ENCODE results near the gene CACNG4. TPM values are rescaled to one million over a fixed set of nuclear protein-coding genes. Genes with fewer than 3 reads are reported as not detected.

The CACNG4 gene
- polyA plus RNA-seq, 1 donor from 2014 or later: 32.9 TPM

DNA sequence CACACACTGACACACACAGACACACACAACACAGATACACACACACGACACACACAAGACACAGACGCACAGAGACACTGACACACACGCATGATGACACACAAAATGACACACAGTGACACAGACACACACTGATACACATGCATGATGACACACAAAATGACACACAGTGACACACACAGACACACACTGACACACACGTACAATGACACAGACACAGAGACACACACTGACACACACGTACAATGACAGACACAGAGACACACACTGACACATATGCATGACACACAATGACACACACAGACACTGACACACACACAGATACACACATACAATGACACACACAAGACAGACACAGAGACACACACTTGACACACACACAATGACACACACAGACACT, 90.1 kb downstream of the CACNG4 start:
- no peaks in the 10 kb centered on the region for H3K79me2 ChIP-seq (replicated peaks; ENCODE audit: insufficient read depth, low read length)
- H3K4me3 ChIP-seq (ENCODE audit: low read length): no peak overlapping the region
- H3F3A ChIP-seq (ENCODE audit: insufficient read depth, low read length, poor library complexity, severe bottlenecking): no peaks in the 10 kb centered on the region
- H3K27ac ChIP-seq (ENCODE audit: low read length): no peak overlapping the region
- H3K4me2 ChIP-seq (ENCODE audit: low read length): no peak overlapping the region
- H3K9me2 ChIP-seq (ENCODE audit: insufficient read depth, low read length): no peaks in the 10 kb centered on the region
- H3K36me3 ChIP-seq (ENCODE audit: insufficient read depth, low read length): no peaks in the 10 kb centered on the region
- no peaks in the 10 kb centered on the region for H4K20me1 ChIP-seq (ENCODE audit: insufficient read depth)
- no peaks in the 10 kb centered on the region for H3K9me3 ChIP-seq (ENCODE audit: low read length)
- no peak overlapping the region for H3K9ac ChIP-seq (ENCODE audit: low read length)
- no peaks in the 10 kb centered on the region for H3K27me3 ChIP-seq (ENCODE audit: insufficient read depth, low read depth, low read length)
- TF ChIP-seq RAD21 (conservative IDR thresholded peaks at IDR 0.05) (no peak), POLR2AphosphoS5 (IDR thresholded peaks at IDR 0.05) (no peak), EP300 (conservative IDR thresholded peaks at IDR 0.05; ENCODE audit: poor library complexity, severe bottlenecking) (no peak), EZH2 (IDR thresholded peaks at IDR 0.05; ENCODE audit: borderline replicate concordance, insufficient read depth, low read length, poor library complexity, severe bottlenecking) (no peak), TAF1 (IDR thresholded peaks at IDR 0.05; ENCODE audit: low read depth) (no peak), MXI1 (conservative IDR thresholded peaks at IDR 0.05; ENCODE audit: poor library complexity, severe bottlenecking) (no peak), SMC3 (conservative IDR thresholded peaks at IDR 0.05; ENCODE audit: poor library complexity) (no peak)
- TF ChIP-seq, protein P1, sequence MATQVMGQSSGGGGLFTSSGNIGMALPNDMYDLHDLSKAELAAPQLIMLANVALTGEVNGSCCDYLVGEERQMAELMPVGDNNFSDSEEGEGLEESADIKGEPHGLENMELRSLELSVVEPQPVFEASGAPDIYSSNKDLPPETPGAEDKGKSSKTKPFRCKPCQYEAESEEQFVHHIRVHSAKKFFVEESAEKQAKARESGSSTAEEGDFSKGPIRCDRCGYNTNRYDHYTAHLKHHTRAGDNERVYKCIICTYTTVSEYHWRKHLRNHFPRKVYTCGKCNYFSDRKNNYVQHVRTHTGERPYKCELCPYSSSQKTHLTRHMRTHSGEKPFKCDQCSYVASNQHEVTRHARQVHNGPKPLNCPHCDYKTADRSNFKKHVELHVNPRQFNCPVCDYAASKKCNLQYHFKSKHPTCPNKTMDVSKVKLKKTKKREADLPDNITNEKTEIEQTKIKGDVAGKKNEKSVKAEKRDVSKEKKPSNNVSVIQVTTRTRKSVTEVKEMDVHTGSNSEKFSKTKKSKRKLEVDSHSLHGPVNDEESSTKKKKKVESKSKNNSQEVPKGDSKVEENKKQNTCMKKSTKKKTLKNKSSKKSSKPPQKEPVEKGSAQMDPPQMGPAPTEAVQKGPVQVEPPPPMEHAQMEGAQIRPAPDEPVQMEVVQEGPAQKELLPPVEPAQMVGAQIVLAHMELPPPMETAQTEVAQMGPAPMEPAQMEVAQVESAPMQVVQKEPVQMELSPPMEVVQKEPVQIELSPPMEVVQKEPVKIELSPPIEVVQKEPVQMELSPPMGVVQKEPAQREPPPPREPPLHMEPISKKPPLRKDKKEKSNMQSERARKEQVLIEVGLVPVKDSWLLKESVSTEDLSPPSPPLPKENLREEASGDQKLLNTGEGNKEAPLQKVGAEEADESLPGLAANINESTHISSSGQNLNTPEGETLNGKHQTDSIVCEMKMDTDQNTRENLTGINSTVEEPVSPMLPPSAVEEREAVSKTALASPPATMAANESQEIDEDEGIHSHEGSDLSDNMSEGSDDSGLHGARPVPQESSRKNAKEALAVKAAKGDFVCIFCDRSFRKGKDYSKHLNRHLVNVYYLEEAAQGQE (IDR thresholded peaks at IDR 0.05; ENCODE audit: borderline replicate concordance): no peak
- TF ChIP-seq, protein P2, sequence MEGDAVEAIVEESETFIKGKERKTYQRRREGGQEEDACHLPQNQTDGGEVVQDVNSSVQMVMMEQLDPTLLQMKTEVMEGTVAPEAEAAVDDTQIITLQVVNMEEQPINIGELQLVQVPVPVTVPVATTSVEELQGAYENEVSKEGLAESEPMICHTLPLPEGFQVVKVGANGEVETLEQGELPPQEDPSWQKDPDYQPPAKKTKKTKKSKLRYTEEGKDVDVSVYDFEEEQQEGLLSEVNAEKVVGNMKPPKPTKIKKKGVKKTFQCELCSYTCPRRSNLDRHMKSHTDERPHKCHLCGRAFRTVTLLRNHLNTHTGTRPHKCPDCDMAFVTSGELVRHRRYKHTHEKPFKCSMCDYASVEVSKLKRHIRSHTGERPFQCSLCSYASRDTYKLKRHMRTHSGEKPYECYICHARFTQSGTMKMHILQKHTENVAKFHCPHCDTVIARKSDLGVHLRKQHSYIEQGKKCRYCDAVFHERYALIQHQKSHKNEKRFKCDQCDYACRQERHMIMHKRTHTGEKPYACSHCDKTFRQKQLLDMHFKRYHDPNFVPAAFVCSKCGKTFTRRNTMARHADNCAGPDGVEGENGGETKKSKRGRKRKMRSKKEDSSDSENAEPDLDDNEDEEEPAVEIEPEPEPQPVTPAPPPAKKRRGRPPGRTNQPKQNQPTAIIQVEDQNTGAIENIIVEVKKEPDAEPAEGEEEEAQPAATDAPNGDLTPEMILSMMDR (IDR thresholded peaks at IDR 0.05; ENCODE audit: poor library complexity, severe bottlenecking): no peak
- no peak overlapping the region for H2AFZ ChIP-seq (ENCODE audit: low read depth, low read length)

DNA sequence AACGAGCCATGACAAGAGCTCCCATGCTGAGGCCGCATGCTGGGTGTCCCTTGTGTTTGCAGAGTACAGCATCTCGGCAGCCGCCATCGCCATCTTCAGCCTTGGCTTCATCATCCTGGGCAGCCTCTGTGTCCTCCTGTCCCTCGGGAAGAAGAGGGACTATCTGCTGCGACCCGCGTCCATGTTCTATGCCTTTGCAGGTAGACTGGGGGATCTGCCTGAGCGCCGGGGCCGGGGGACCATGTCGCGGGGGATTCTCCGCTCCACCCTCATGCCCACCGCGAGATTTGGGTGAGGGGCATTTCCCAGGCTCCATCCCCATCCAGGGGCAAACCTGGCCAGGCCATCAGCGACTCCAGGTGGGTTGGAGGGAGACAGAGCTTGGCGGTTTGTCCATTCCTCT, 90.5 kb downstream of the CACNG4 start:
- Histone ChIP-seq H3K9me3 (ENCODE audit: low read length) (no peaks in the 10 kb centered on the region), H3K9me2 (ENCODE audit: insufficient read depth, low read length) (no peaks in the 10 kb centered on the region), H3K36me3 (ENCODE audit: insufficient read depth, low read length) (no peaks in the 10 kb centered on the region), H2AFZ (ENCODE audit: low read depth, low read length) (no peak overlapping the region), H3K4me2 (ENCODE audit: low read length) (no peak overlapping the region), H3K4me3 (ENCODE audit: low read length) (no peak overlapping the region), H3K27ac (ENCODE audit: low read length) (no peak overlapping the region), H3K27me3 (ENCODE audit: insufficient read depth, low read depth, low read length) (no peaks in the 10 kb centered on the region), H3F3A (ENCODE audit: insufficient read depth, low read length, poor library complexity, severe bottlenecking) (no peaks in the 10 kb centered on the region), H4K20me1 (ENCODE audit: insufficient read depth) (no peaks in the 10 kb centered on the region), H3K9ac (ENCODE audit: low read length) (no peak overlapping the region), H3K79me2 (replicated peaks; ENCODE audit: insufficient read depth, low read length) (no peaks in the 10 kb centered on the region)
- no peak for TF ChIP-seq RAD21 (conservative IDR thresholded peaks at IDR 0.05)
- TF ChIP-seq, protein P1 (IDR thresholded peaks at IDR 0.05; ENCODE audit: borderline replicate concordance): no peak
- TF ChIP-seq POLR2AphosphoS5 (IDR thresholded peaks at IDR 0.05): no peak

All from neural cell (in vitro differentiated cells).